Spleen (tissue), 7 donors: ENCODE results near the gene REXO4.

ENCODE experiments used
- POLR2A ChIP-seq, 3 donors: fragments of 450-650 bp; IDR thresholded peaks; one replicate each; pipeline ENCODE4 v1.5.1; 2017; ENCODE audit warnings: antibody characterized with exemption in 3 of 3, mild to moderate bottlenecking in 1 of 3
- POLR2AphosphoS5 ChIP-seq, 3 donors: sonication (generic); formaldehyde crosslinking; IDR thresholded peaks; one replicate each; pipeline ENCODE4 v1.5.1; 2017; ENCODE audit warnings: antibody characterized with exemption in 3 of 3
- TF ChIP-seq, protein P1 (sequence below), 11 experiments: fragments of 200-600 bp in 7 of 11; fragments of 450-650 bp in 4 of 11; sonication (generic) in 4 of 11; IDR thresholded peaks in 8 of 11; conservative IDR thresholded peaks in 3 of 11; 1 replicate in 7 of 11; 2 replicates in 4 of 11; pipeline versions ENCODE4 v1.4.0 to v1.8.0; 2016 to 2021; ENCODE audit warnings: antibody characterized with exemption in 11 of 11, inconsistent platforms in 4 of 11, mild to moderate bottlenecking in 1 of 11
- donor health status: DM: no; HTN: no; CAD: no; lungs with moderate emphysema.
- donor health status: DM: no; HTN: no; CAD: no.
- donor health status: DM: no; HTN: no; CAD: no.

DNA sequence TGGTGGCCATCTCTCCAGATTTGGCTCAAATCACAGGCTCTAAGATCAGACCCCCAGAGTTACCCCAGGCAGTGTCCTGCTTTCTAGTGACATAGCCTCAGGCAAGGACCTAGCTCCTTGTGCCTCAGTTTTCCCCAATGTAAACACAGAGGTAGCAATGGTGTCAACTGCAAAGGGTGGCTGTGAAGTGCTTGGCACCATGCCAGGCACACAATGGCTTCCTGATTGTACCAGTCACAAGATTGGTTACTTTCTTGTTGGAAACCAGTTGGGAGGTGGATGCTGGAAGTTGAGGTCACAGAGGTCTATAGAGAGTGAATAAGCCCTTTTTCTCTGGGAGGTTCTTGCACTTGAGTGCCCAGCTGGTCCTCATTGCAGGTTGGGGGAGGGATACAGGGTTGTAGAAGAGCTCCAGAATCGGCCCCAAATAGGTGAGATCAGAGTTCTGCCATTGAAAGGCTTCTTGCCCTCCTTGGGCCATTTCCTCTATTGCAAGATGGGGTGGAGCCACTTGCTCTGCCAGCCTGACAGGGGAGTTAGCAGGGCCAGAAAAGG lies 39.3 kb downstream of the REXO4 start:
- TF ChIP-seq, protein P1, sequence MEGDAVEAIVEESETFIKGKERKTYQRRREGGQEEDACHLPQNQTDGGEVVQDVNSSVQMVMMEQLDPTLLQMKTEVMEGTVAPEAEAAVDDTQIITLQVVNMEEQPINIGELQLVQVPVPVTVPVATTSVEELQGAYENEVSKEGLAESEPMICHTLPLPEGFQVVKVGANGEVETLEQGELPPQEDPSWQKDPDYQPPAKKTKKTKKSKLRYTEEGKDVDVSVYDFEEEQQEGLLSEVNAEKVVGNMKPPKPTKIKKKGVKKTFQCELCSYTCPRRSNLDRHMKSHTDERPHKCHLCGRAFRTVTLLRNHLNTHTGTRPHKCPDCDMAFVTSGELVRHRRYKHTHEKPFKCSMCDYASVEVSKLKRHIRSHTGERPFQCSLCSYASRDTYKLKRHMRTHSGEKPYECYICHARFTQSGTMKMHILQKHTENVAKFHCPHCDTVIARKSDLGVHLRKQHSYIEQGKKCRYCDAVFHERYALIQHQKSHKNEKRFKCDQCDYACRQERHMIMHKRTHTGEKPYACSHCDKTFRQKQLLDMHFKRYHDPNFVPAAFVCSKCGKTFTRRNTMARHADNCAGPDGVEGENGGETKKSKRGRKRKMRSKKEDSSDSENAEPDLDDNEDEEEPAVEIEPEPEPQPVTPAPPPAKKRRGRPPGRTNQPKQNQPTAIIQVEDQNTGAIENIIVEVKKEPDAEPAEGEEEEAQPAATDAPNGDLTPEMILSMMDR (IDR thresholded peaks at IDR 0.05 in 8 of 11, conservative IDR thresholded peaks at IDR 0.05 in 3 of 11) = no peak
- TF ChIP-seq POLR2A (IDR thresholded peaks at IDR 0.05) = no peak
- TF ChIP-seq POLR2AphosphoS5 (IDR thresholded peaks at IDR 0.05) = no peak
